GM23248 (cell line): ENCODE results near the gene ADAMTSL1. TPM values are rescaled to one million over a fixed set of nuclear protein-coding genes. Genes with fewer than 3 reads are reported as not detected.

Experiments
- DNase-seq: peaks from one replicate; pipeline ENCODE4 v3.0.0-alpha.2; 2015
- H2AFZ ChIP-seq: fragments of 200-600 bp; sonication (generic); 2 replicates; pipeline ENCODE4 v1.6.1; 2016; ENCODE audit warnings: antibody characterized with exemption
- H3F3A ChIP-seq: fragments of 200-600 bp; sonication (generic); 2 replicates; pipeline ENCODE4 v1.6.1; 2016; ENCODE audit warnings: mild to moderate bottlenecking, antibody characterized with exemption, mixed run types; ENCODE audit not compliant: insufficient read depth
- H3K27ac ChIP-seq: fragments of 200-600 bp; sonication (generic); 2 replicates; pipeline ENCODE4 v1.5.1; 2016; ENCODE audit warnings: mild to moderate bottlenecking
- H3K27me3 ChIP-seq: fragments of 200-600 bp; sonication (generic); replicated peaks from 2 replicates; pipeline ENCODE4 v1.6.1; 2016; ENCODE audit warnings: mild to moderate bottlenecking; ENCODE audit not compliant: insufficient read depth
- H3K36me3 ChIP-seq: fragments of 200-600 bp; sonication (generic); 2 replicates; pipeline ENCODE4 v1.6.1; 2016; ENCODE audit warnings: low read depth, mild to moderate bottlenecking
- H3K4me1 ChIP-seq: fragments of 200-600 bp; sonication (generic); 2 replicates; pipeline ENCODE4 v1.6.1; 2016; ENCODE audit warnings: mild to moderate bottlenecking; ENCODE audit not compliant: insufficient read depth
- H3K4me2 ChIP-seq: fragments of 200-600 bp; sonication (generic); one replicate; pipeline ENCODE4 v1.6.1; 2016; ENCODE audit warnings: mild to moderate bottlenecking; ENCODE audit not compliant: unreplicated experiment
- H3K4me3 ChIP-seq: fragments of 200-600 bp; sonication (generic); 2 replicates; pipeline ENCODE4 v1.5.1; 2016; ENCODE audit warnings: mild to moderate bottlenecking
- H3K79me2 ChIP-seq: fragments of 200-600 bp; sonication (generic); 2 replicates; pipeline ENCODE4 v1.6.1; 2016; ENCODE audit warnings: mild to moderate bottlenecking; ENCODE audit not compliant: insufficient read depth
- H3K9ac ChIP-seq: fragments of 200-600 bp; sonication (generic); 2 replicates; pipeline ENCODE4 v1.6.1; 2016; ENCODE audit warnings: mild to moderate bottlenecking
- H3K9me2 ChIP-seq: fragments of 200-600 bp; sonication (generic); 2 replicates; pipeline ENCODE4 v1.6.1; 2016; ENCODE audit warnings: mixed run types, mild to moderate bottlenecking, moderate library complexity; ENCODE audit not compliant: insufficient read depth
- H3K9me3 ChIP-seq: fragments of 200-600 bp; sonication (generic); one replicate; pipeline ENCODE4 v1.6.1; 2017; ENCODE audit warnings: low read depth
- H4K20me1 ChIP-seq: fragments of 200-600 bp; sonication (generic); 2 replicates; pipeline ENCODE4 v1.6.0; 2016; ENCODE audit not compliant: insufficient read depth
- EZH2 ChIP-seq: fragments of 200-600 bp; sonication (generic); IDR thresholded peaks from 2 replicates; pipeline ENCODE4 v1.6.1; 2018; ENCODE audit warnings: antibody characterized with exemption, mild to moderate bottlenecking; ENCODE audit not compliant: insufficient read depth, poor library complexity, severe bottlenecking
- EZH2phosphoT487 ChIP-seq: fragments of 200-600 bp; sonication (generic); IDR thresholded peaks from 2 replicates; pipeline ENCODE4 v1.6.1; 2018; ENCODE audit warnings: antibody characterized with exemption, moderate library complexity, mild to moderate bottlenecking, low read depth; ENCODE audit not compliant: insufficient read depth
- WGBS, 2 experiments: methylation state at CpG; one replicate each; pipeline ENCODE4 v1.1.6; 2015 to 2017; ENCODE audit warnings: low lambda C conversion rate in 2 of 2, low coverage in 1 of 2; ENCODE audit errors: missing lambda C conversion rate in 2 of 2; 5-methylcytosine and 5-hydroxymethylcytosine counted together
- in situ Hi-C: fragments of 300-500 bp; cut with MboI; formaldehyde crosslinking; loops from 2 replicates; pipeline ENCODE4 v1.15.0; 2020
- polyA plus RNA-seq: library from polyadenylated mRNA; unstranded; fragments of >200 nt; fragmentation: Nextera tagmentation; extraction: Ambion mirVana; gene quantifications from 2 replicates; pipeline ENCODE4 v1.2.1, GENCODE V29; 2016
- total RNA-seq: library from RNA; depleted of rRNA; stranded (reverse); fragments of >200 nt; shearing (Covaris generic); gene quantifications from 2 replicates; pipeline ENCODE4 v1.2.3, GENCODE V29; 2014

Gene ADAMTSL1
- total and polyA plus RNA-seq, 2 experiments from 2014 or later = 77.0 to 273 TPM

GRCh38 chr9:18795947-18796671 lies 322.2 kb downstream of the ADAMTSL1 start:
- peaks cover 46% of the 10 kb centered on the region for H3K4me1 ChIP-seq
- peaks cover 26% of the 10 kb centered on the region for H3K79me2 ChIP-seq
- peak; percentile 82 for DNase-seq
- H3K9me3 ChIP-seq = no peaks in the 10 kb centered on the region
- WGBS, 2 experiments = 17 to 21% methylated on average over 5 of the region's 5 CpGs
- H4K20me1 ChIP-seq = no peaks in the 10 kb centered on the region
- no peak overlapping the region for H3K4me2 ChIP-seq
- no peak overlapping the region for H3K4me3 ChIP-seq
- peak overlapping the region; percentile 70 for H3K9ac ChIP-seq
- no peaks in the 10 kb centered on the region for H3K9me2 ChIP-seq
- peaks cover 54% of the 10 kb centered on the region for H3K36me3 ChIP-seq
- H3K27ac ChIP-seq = peak overlapping the region; percentile 95
- H3F3A ChIP-seq = peaks cover 90% of the 10 kb centered on the region
- TF ChIP-seq EZH2phosphoT487 (no peak), EZH2 (no peak)
- no peak overlapping the region for H2AFZ ChIP-seq
- in situ Hi-C loops = no loop called here
- no peaks in the 10 kb centered on the region for H3K27me3 ChIP-seq

GRCh38 chr9:18796696-18797270 lies 322.8 kb downstream of the ADAMTSL1 start:
- H3F3A ChIP-seq = peaks cover 92% of the 10 kb centered on the region
- peak overlapping the region; percentile 95 for H3K27ac ChIP-seq
- no peak overlapping the region for H3K4me2 ChIP-seq
- peaks cover 26% of the 10 kb centered on the region for H3K79me2 ChIP-seq
- 33 to 40% methylated on average over 3 of the region's 3 CpGs for WGBS, 2 experiments
- no peak overlapping the region for H3K4me3 ChIP-seq
- no peak for DNase-seq
- peak overlapping the region; percentile 70 for H3K9ac ChIP-seq
- H3K9me3 ChIP-seq = no peaks in the 10 kb centered on the region
- no peak overlapping the region for H2AFZ ChIP-seq
- peaks cover 54% of the 10 kb centered on the region for H3K36me3 ChIP-seq
- TF ChIP-seq EZH2 (no peak), EZH2phosphoT487 (no peak)
- H3K27me3 ChIP-seq = no peaks in the 10 kb centered on the region
- 0 out of 2 replicates have a peak, but pooled peaks cover 4% of the 10 kb centered on the region for H4K20me1 ChIP-seq
- H3K9me2 ChIP-seq = no peaks in the 10 kb centered on the region
- H3K4me1 ChIP-seq = peaks cover 46% of the 10 kb centered on the region
- in situ Hi-C loops = no loop called here

GRCh38 chr9:18798106-18798505 lies 324.2 kb downstream of the ADAMTSL1 start:
- peak overlapping the region; percentile 70 for H3K9ac ChIP-seq
- no peaks in the 10 kb centered on the region for H3K9me2 ChIP-seq
- peaks cover 58% of the 10 kb centered on the region for H3K36me3 ChIP-seq
- H3K4me2 ChIP-seq = peak overlapping the region; percentile 23
- H3K4me1 ChIP-seq = peaks cover 46% of the 10 kb centered on the region
- H3K27me3 ChIP-seq = no peaks in the 10 kb centered on the region
- TF ChIP-seq EZH2 (no peak), EZH2phosphoT487 (no peak)
- DNase-seq = peak; percentile 95
- H4K20me1 ChIP-seq = 0 out of 2 replicates have a peak, but pooled peaks cover 4% of the 10 kb centered on the region
- H3K27ac ChIP-seq = peak overlapping the region; percentile 95
- in situ Hi-C loops = no loop called here
- H3K4me3 ChIP-seq = no peak overlapping the region
- H3K9me3 ChIP-seq = no peaks in the 10 kb centered on the region
- peaks cover 88% of the 10 kb centered on the region for H3F3A ChIP-seq
- H2AFZ ChIP-seq = no peak overlapping the region
- H3K79me2 ChIP-seq = peaks cover 36% of the 10 kb centered on the region
- 0% methylated on average over 1 of the region's 1 CpG for WGBS, 2 experiments

DNA sequence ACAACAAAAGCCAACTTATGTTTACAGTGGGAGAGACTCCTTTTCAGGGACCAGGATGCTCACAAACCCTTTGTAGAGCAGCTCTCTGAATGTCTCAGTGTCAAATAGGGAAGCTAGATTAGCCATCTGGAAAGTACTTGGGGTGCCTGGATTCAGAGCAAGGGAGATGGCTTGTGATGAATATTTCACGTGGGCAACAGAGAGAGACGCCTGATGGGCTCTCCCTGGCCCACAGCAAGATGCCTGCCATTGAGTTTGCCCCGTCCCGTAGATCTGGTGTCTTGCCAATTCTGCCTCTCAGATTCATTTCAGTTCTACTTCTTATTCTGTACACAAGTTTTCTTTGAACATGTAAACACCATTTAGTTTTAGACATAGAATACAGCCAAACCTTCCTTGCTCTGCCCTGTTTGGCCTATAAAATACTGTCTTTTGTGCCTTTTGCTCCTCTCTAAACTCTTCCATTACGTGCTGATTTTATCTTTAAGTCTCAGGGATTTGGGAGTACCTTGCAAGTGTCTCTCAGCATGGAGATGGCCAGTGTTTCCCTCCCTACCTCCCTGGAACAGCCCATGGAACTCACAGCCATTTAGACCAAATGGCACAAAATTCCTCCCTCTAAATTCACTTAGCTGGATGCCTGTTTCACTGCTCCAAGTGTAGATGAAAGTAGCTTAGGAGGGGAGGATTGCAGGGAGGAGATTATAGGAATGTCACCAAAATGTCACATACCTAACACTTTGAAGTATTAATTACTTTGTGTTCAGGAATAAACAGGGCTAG lies 324.7 kb downstream of the ADAMTSL1 start:
- Histone ChIP-seq H3K79me2 (peaks cover 40% of the 10 kb centered on the region), H3F3A (peaks cover 90% of the 10 kb centered on the region), H3K9me3 (no peaks in the 10 kb centered on the region), H2AFZ (no peak overlapping the region), H3K4me3 (no peak overlapping the region), H4K20me1 (0 out of 2 replicates have a peak, but pooled peaks cover 4% of the 10 kb centered on the region), H3K27me3 (no peaks in the 10 kb centered on the region), H3K4me1 (peaks cover 46% of the 10 kb centered on the region), H3K27ac (peak overlapping the region; percentile 95), H3K9ac (peak overlapping the region; percentile 64), H3K9me2 (no peaks in the 10 kb centered on the region), H3K4me2 (no peak overlapping the region), H3K36me3 (peaks cover 59% of the 10 kb centered on the region)
- DNase-seq = no peak
- in situ Hi-C loops = no loop called here
- 50 to 63% methylated on average over 5 of the region's 5 CpGs for WGBS, 2 experiments
- TF ChIP-seq EZH2 (no peak), EZH2phosphoT487 (no peak)
